Astrocyte (in vitro differentiated cells and primary cell): ENCODE results near the gene FRMD6. TPM values are rescaled to one million over a fixed set of nuclear protein-coding genes. Genes with fewer than 3 reads are reported as not detected.
"Not testable (repeated sequence)": the region's sequence is repeated elsewhere in the genome, so short reads cannot be mapped to it uniquely, and the experiment has no call there.

Source experiments
- DNase-seq: peaks from one replicate; pipeline ENCODE4 v3.0.0-alpha.2; 2010; ENCODE audit warnings: low read depth
- FAIRE-seq: peaks from 2 replicates; lab custom pipeline; 2011; peaks lifted over from hg19 to GRCh38; lab: Jason Lieb, UNC
- H2AFZ ChIP-seq: 2 replicates; pipeline ENCODE4 v1.6.0; 2012; ENCODE audit warnings: low read depth, low read length, inconsistent platforms
- H3K27ac ChIP-seq: 2 replicates; pipeline ENCODE4 v1.5.1; 2011; ENCODE audit warnings: low read depth, low read length, inconsistent platforms
- H3K27me3 ChIP-seq: 2 replicates; pipeline ENCODE4 v1.6.0; 2011; ENCODE audit warnings: low read length, inconsistent platforms; ENCODE audit not compliant: insufficient read depth
- H3K36me3 ChIP-seq: 2 replicates; pipeline ENCODE4 v1.5.1; 2011; ENCODE audit warnings: low read length, inconsistent platforms; ENCODE audit not compliant: insufficient read depth
- H3K4me1 ChIP-seq: 2 replicates; pipeline ENCODE4 v1.5.1; 2011; ENCODE audit warnings: low read length, inconsistent platforms; ENCODE audit not compliant: insufficient read depth
- H3K4me2 ChIP-seq: 2 replicates; pipeline ENCODE4 v1.6.0; 2012; ENCODE audit warnings: low read length, inconsistent platforms
- H3K4me3 ChIP-seq: 2 replicates; pipeline ENCODE4 v1.5.1; 2011; ENCODE audit warnings: low read depth, mild to moderate bottlenecking, low read length, inconsistent platforms; ENCODE audit not compliant: insufficient read depth
- H3K79me2 ChIP-seq: 2 replicates; pipeline ENCODE4 v1.6.0; 2012; ENCODE audit warnings: mild to moderate bottlenecking, low read length, inconsistent platforms; ENCODE audit not compliant: insufficient read depth
- H3K9ac ChIP-seq: 2 replicates; pipeline ENCODE4 v1.6.0; 2012; ENCODE audit warnings: mild to moderate bottlenecking, low read length, inconsistent platforms
- H3K9me3 ChIP-seq: 2 replicates; pipeline ENCODE4 v1.5.1; 2012; ENCODE audit warnings: low read depth, mild to moderate bottlenecking, low read length, inconsistent platforms; ENCODE audit not compliant: insufficient read depth
- H4K20me1 ChIP-seq: 2 replicates; pipeline ENCODE4 v1.6.0; 2012; ENCODE audit warnings: low read length, inconsistent platforms; ENCODE audit not compliant: insufficient read depth
- H3K27ac Mint-ChIP-seq: one replicate; pipeline ENCODE4 v1.8.0; 2021; ENCODE audit warnings: mild to moderate bottlenecking, mixed read lengths; ENCODE audit not compliant: unreplicated experiment
- H3K27me3 Mint-ChIP-seq: one replicate; pipeline ENCODE4 v1.8.0; 2021; ENCODE audit warnings: low read depth, mixed read lengths; ENCODE audit not compliant: unreplicated experiment
- H3K36me3 Mint-ChIP-seq: one replicate; pipeline ENCODE4 v1.8.0; 2021; ENCODE audit warnings: low read depth, mixed read lengths; ENCODE audit not compliant: unreplicated experiment
- H3K4me1 Mint-ChIP-seq: one replicate; pipeline ENCODE4 v1.8.0; 2021; ENCODE audit warnings: low read depth, mixed read lengths; ENCODE audit not compliant: unreplicated experiment
- H3K4me3 Mint-ChIP-seq: one replicate; pipeline ENCODE4 v1.8.0; 2021; ENCODE audit warnings: mild to moderate bottlenecking, moderate library complexity, mixed read lengths; ENCODE audit not compliant: unreplicated experiment
- H3K9me3 Mint-ChIP-seq: one replicate; pipeline ENCODE4 v1.8.0; 2021; ENCODE audit warnings: mild to moderate bottlenecking, mixed read lengths; ENCODE audit not compliant: unreplicated experiment
- EZH2 ChIP-seq: IDR thresholded peaks from 2 replicates; pipeline ENCODE4 v1.6.1; 2012; ENCODE audit warnings: mild to moderate bottlenecking, low read length, inconsistent platforms; ENCODE audit not compliant: insufficient read depth
- total RNA-seq: library from RNA; stranded (reverse); gene quantifications from 2 replicates; pipeline ENCODE4 v1.2.1, GENCODE V29; 2021
- TF ChIP-seq, protein P1 (sequence below): IDR thresholded peaks from 2 replicates; pipeline ENCODE4 v1.5.1; 2011; ENCODE audit warnings: low read depth, mild to moderate bottlenecking, inconsistent platforms, low read length, moderate library complexity; ENCODE audit not compliant: insufficient read depth

The FRMD6 gene
- total RNA-seq, 1 donor from 2014 or later = 492 TPM

DNA sequence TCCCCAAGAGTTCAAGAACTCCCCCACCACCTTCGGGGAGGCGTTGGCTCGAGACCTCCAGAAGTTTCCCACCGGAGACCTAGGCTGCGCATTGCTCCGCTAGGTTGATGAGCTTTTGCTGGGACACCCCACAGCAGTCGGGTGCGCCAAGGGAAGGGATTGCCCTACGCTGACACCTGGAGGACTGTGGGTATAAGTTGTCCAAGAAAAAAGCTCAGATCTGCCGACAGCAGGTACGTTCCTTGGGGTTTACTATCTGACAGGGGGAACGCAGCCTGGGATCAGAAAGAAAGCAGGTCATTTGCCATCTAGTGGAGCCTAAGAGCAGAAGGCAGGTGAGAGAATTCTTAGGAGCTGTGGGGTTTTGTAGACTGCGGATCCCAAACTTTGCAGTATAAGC lies 98.8 kb downstream of the FRMD6 start:
- Histone ChIP-seq H3K36me3 (no peaks in the 10 kb centered on the region), H3K4me1 (no peaks in the 10 kb centered on the region), H4K20me1 (no peaks in the 10 kb centered on the region), H3K9me3 (no peaks in the 10 kb centered on the region), H3K4me2 (no peak overlapping the region), H3K27me3 (no peaks in the 10 kb centered on the region), H3K27ac (no peak overlapping the region), H2AFZ (no peak overlapping the region), H3K4me3 (no peak overlapping the region), H3K9ac (no peak overlapping the region), H3K79me2 (no peaks in the 10 kb centered on the region)
- Mint-ChIP-seq H3K27ac (no peak overlapping the region), H3K9me3 (no peaks in the 10 kb centered on the region), H3K27me3 (peaks cover 7% of the 10 kb centered on the region), H3K4me1 (peaks cover 8% of the 10 kb centered on the region), H3K4me3 (no peak overlapping the region), H3K36me3 (no peaks in the 10 kb centered on the region)
- no peak for FAIRE-seq
- no peak for DNase-seq
- no peak for TF ChIP-seq EZH2
- TF ChIP-seq, protein P1, sequence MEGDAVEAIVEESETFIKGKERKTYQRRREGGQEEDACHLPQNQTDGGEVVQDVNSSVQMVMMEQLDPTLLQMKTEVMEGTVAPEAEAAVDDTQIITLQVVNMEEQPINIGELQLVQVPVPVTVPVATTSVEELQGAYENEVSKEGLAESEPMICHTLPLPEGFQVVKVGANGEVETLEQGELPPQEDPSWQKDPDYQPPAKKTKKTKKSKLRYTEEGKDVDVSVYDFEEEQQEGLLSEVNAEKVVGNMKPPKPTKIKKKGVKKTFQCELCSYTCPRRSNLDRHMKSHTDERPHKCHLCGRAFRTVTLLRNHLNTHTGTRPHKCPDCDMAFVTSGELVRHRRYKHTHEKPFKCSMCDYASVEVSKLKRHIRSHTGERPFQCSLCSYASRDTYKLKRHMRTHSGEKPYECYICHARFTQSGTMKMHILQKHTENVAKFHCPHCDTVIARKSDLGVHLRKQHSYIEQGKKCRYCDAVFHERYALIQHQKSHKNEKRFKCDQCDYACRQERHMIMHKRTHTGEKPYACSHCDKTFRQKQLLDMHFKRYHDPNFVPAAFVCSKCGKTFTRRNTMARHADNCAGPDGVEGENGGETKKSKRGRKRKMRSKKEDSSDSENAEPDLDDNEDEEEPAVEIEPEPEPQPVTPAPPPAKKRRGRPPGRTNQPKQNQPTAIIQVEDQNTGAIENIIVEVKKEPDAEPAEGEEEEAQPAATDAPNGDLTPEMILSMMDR = no peak

DNA sequence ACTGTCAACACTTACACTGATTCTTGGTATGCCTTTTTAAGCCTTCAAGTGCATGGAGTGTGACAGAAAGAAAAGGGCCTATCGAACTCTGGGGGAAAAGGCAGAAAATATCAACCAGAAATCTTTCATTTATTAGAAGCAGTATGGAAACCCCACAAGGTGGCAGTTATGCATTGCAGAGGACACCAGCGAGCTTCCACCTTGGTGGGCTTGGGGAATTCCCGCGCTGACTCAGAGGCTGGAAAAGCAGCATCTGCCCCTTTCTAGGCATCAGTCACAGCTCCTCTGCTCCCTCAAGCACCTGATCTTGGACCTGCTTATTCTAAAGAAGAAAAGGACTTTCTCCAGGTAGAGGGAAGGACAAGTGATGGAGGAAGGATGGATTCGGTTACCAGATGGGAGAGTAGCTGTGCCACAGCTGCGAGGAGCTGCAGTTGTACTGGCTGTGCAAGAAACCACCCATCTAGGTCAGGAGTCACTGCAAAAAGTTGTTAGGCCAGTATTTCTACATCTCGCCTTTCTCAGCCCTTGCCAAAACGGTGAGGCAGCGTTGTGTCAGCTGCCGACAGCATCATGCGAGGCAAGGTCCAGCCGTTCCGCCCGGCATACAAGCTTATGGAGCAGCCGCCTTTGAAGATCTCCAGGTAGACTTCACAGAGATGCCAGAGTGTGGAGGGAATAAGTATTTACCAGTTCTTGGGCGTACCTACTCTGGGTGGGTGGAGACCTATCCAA lies 100.1 kb downstream of the FRMD6 start:
- H3K4me2 ChIP-seq, H3K4me1 Mint-ChIP-seq, H3K9ac ChIP-seq, H3K9me3 ChIP-seq, H4K20me1 ChIP-seq, H3K36me3 ChIP-seq, H3K27me3 ChIP-seq, H3K27ac Mint-ChIP-seq, FAIRE-seq, H3K4me3 ChIP-seq, H3K27ac ChIP-seq, H2AFZ ChIP-seq, H3K9me3 Mint-ChIP-seq, H3K4me1 ChIP-seq, H3K36me3 Mint-ChIP-seq, H3K4me3 Mint-ChIP-seq, H3K79me2 ChIP-seq, DNase-seq: not testable (repeated sequence)
- peaks cover 11% of the 10 kb centered on the region for H3K27me3 Mint-ChIP-seq

DNA sequence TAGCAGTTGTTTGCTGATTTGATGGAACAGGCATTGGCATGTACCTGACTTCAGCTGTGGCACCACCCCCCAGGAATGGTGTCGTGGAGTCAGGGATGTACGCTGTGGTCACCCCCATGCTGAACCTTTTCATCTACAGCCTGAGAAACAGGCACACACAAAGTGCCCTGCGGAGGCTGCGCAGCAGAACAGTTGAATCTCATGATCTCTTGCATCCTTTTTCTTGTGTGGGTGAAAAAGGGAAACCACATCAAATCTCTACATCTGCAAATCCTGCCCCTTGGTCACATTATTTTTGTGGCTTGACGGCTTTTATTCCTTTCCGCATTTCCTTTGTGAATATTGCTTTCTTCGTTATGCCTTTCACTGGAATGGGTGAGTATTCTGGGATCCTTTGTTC lies 106.0 kb downstream of the FRMD6 start:
- not testable (repeated sequence) for H3K4me3 Mint-ChIP-seq, FAIRE-seq

More for the DNA sequence above, 106.0 kb downstream of the FRMD6 start:
- not testable (repeated sequence) for H3K27ac Mint-ChIP-seq, DNase-seq, H3K27ac ChIP-seq, H3K27me3 ChIP-seq, H3K36me3 ChIP-seq, H3K4me1 ChIP-seq, H2AFZ ChIP-seq, H3K4me1 Mint-ChIP-seq, H3K9ac ChIP-seq, H3K36me3 Mint-ChIP-seq, H3K79me2 ChIP-seq, H3K9me3 Mint-ChIP-seq, H3K4me3 ChIP-seq, H4K20me1 ChIP-seq, H3K9me3 ChIP-seq, H3K4me2 ChIP-seq
- H3K27me3 Mint-ChIP-seq = peaks cover 13% of the 10 kb centered on the region
